ENCODE results near the gene COL15A1.

COL15A1 gene

DNA sequence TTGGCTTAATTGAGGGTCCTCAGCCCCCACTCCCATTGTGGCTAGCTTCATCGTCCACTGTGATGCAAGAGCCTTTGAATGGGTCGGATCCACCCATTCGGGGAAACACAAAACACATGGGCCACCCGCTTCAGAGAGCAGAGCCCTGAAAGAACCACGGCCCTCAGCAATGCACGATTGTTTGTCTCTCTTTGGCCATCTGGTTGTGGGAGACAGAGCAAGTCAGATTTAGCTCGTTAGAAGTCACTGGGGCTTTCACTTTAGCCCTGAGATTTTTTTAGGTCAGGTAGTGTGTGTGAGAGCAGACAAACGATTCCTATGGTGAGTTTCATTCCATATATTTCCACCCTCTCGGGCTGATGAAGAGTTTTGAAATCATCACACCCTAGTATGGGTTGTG is 12.9 kb upstream of the COL15A1 start:
- H3K4me3 ChIP-seq (replicated peaks in 1 of 2; ENCODE audit: low read depth in 2 of 2, low read length in 2 of 2): no peak overlapping the region
- TF ChIP-seq, protein P1, sequence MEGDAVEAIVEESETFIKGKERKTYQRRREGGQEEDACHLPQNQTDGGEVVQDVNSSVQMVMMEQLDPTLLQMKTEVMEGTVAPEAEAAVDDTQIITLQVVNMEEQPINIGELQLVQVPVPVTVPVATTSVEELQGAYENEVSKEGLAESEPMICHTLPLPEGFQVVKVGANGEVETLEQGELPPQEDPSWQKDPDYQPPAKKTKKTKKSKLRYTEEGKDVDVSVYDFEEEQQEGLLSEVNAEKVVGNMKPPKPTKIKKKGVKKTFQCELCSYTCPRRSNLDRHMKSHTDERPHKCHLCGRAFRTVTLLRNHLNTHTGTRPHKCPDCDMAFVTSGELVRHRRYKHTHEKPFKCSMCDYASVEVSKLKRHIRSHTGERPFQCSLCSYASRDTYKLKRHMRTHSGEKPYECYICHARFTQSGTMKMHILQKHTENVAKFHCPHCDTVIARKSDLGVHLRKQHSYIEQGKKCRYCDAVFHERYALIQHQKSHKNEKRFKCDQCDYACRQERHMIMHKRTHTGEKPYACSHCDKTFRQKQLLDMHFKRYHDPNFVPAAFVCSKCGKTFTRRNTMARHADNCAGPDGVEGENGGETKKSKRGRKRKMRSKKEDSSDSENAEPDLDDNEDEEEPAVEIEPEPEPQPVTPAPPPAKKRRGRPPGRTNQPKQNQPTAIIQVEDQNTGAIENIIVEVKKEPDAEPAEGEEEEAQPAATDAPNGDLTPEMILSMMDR (IDR thresholded peaks at IDR 0.05; ENCODE audit: low read depth, low read length): no peak
- DNase-seq (ENCODE audit: low read depth in 2 of 2): no peak

DNA sequence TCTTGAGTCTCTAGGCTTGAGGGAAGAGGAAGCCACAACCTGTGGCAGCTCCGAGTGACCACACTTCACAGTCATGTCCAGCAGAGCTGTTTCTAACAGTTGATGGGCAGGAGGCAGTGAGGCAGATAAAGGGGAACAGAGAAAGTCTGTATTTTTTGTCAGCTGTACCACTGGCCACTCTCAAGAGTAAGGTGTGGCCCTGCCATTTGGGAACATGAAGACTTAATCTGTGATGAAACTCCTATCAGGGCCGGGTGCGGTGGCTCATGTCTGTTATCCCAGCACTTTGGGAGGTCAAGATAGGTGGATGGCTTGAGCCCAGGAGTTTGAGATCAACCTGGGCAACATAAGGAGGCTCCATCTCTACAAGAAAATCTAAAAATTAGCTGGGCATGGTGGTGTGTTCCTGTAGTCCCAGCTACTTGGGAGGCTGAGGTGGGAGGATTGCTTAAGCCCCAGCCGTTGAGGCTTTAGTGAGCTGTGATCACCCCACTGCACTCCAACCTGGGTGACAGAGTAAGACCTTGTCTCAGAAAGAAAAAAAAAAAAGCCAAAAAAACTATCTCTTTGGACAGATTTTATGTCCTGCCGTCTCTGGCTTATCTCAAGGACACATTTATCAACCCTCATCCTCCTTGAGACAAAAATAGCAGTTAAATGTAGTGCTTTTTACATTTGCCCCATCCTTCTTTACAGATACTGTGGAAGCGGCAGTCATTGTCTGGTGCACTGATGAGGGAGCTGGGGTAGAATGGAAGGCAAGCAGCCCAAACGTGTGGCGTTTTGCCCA is 11.9 kb upstream of the COL15A1 start:
- TF ChIP-seq, protein P1 (IDR thresholded peaks at IDR 0.05; ENCODE audit: low read depth, low read length): no peak
- no peak overlapping the region for H3K4me3 ChIP-seq (replicated peaks in 1 of 2; ENCODE audit: low read depth in 2 of 2, low read length in 2 of 2)
- no peak for DNase-seq (ENCODE audit: low read depth in 2 of 2)

DNA sequence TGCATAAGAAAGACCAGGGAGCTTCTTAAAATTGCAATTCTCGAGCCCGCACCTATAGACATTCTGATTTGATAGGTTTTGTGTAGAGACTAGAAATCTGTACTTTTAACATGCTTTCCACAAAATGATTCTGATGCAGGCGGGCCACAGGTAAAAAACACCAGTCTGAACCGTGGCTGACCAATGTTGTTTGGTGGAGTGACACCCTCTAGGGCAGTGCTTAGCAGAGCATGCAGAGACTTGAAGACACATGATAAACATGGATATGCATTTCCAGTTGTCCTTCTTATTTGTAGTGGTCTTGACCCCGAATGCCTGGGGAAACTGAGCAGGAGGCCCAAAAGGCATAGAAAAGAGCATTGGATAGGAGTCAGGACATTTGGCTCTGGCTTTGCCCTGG is 10.5 kb upstream of the COL15A1 start:
- H3K4me3 ChIP-seq (replicated peaks in 1 of 2; ENCODE audit: low read depth in 2 of 2, low read length in 2 of 2): no peak overlapping the region
- DNase-seq (ENCODE audit: low read depth in 2 of 2): no peak
- TF ChIP-seq, protein P1 (IDR thresholded peaks at IDR 0.05; ENCODE audit: low read depth, low read length): no peak

DNA sequence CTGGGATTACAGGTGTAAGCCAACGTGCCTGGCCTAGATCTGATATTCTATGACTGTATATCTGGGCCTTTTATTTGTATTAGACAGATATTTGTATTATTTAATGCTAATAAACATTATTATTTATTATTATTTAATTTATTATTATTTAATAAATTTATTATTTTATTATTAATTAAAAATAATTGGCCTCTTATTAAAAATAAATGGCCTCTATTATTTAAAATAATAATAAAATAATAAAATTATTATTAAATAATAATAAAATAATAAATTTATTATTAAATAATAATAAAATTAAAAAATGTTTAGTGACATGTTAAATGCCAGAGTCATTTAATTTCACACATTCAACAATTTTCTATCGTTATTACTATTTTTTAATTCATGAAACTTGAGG is 9.8 kb upstream of the COL15A1 start:
- TF ChIP-seq, protein P1 (IDR thresholded peaks at IDR 0.05; ENCODE audit: low read depth, low read length): no peak
- no peak overlapping the region for H3K4me3 ChIP-seq (replicated peaks in 1 of 2; ENCODE audit: low read depth in 2 of 2, low read length in 2 of 2)
- no peak for DNase-seq (ENCODE audit: low read depth in 2 of 2)

DNA sequence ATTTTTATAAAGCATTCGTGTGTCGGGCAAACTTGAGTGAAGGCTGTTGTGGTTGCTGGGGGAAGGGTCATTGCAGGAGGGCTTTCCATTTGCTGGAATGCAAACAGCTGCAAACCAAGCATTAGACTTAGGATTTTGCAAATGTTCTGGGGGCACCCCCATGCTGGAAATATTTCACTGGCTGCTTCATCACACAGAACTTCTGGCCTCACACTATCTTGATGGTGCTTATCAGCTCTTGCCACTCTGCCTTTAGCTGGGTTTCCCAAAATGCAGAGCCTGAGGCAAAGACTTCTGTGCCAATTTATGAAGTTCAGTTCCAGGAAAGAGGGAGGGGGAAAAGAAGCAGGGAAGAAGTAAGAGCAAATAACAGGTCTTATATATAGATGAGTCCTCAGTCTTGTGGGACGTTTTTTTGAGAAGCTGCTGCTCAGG is 8.6 kb upstream of the COL15A1 start:
- peak in 1 of 2 donors; percentile 16 for DNase-seq (ENCODE audit: low read depth in 2 of 2)
- TF ChIP-seq, protein P1 (IDR thresholded peaks at IDR 0.05; ENCODE audit: low read depth, low read length): no peak
- no peak overlapping the region for H3K4me3 ChIP-seq (replicated peaks in 1 of 2; ENCODE audit: low read depth in 2 of 2, low read length in 2 of 2)

DNA sequence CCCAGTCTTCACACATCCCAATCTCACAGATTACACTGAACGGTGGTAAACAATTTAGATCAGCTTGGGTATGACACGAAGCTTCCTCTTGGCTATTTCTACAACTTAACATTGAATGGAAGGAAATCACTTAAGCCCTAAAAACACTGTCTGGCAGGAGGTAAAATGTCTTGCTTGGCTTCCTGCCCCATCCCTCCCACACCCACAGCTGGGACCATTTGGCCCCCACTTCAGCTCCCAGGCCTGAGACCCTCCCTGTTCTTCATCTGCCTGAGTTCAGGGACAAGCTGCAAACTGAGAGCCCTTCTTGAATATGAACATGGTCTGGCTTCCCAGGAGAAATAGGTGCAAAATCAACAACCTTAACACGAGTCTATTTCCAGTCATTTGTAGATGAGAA is 3.4 kb upstream of the COL15A1 start:
- no peak overlapping the region for H3K4me3 ChIP-seq (replicated peaks in 1 of 2; ENCODE audit: low read depth in 2 of 2, low read length in 2 of 2)
- TF ChIP-seq, protein P1 (IDR thresholded peaks at IDR 0.05; ENCODE audit: low read depth, low read length): no peak
- DNase-seq (ENCODE audit: low read depth in 2 of 2): no peak

All from cardiac fibroblast (primary cell).